ENCODE results near the gene FGB. TPM values are rescaled to one million over a fixed set of nuclear protein-coding genes. Genes with fewer than 3 reads are reported as not detected.

The FGB gene
- total and polyA plus RNA-seq, 2 of the 13 experiments (the other 11 are each of a cell fraction or from before 2014, with no cell fraction given): 226 to 784 TPM

DNA sequence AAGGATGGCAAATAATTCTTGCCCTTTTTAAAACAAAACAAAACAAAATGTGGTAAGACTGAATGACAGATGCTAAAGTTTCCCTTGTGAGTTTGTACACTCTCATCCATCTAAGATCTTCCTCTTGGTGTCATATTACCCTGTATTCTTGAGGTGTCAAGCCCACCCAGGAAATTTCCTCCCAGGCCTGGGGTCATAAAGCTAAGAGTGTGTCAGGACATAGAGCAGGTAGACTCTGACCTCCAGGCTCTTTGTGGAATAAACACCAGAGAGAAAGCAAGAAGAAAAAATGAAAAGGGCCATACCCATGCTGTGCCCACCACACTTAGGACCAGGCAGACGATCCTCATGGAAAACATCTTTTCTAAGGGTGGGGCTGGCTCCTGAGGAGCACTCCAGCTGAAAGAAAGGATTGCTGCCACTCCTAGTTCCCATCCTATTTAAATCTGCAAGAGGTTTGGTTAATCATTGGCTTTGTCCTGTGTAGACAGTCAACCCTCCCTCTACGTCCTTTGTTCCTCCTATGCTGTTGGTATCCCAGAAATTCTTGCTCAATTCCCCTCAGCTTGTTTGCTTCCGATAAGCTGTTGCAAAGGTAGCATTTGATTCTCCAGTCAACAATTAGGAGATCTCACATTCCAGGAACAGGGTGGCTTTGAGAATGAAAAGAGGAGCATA is 27.7 kb downstream of the FGB start, which contains the start of gene FGA (continued):
- TF ChIP-seq, protein P1, sequence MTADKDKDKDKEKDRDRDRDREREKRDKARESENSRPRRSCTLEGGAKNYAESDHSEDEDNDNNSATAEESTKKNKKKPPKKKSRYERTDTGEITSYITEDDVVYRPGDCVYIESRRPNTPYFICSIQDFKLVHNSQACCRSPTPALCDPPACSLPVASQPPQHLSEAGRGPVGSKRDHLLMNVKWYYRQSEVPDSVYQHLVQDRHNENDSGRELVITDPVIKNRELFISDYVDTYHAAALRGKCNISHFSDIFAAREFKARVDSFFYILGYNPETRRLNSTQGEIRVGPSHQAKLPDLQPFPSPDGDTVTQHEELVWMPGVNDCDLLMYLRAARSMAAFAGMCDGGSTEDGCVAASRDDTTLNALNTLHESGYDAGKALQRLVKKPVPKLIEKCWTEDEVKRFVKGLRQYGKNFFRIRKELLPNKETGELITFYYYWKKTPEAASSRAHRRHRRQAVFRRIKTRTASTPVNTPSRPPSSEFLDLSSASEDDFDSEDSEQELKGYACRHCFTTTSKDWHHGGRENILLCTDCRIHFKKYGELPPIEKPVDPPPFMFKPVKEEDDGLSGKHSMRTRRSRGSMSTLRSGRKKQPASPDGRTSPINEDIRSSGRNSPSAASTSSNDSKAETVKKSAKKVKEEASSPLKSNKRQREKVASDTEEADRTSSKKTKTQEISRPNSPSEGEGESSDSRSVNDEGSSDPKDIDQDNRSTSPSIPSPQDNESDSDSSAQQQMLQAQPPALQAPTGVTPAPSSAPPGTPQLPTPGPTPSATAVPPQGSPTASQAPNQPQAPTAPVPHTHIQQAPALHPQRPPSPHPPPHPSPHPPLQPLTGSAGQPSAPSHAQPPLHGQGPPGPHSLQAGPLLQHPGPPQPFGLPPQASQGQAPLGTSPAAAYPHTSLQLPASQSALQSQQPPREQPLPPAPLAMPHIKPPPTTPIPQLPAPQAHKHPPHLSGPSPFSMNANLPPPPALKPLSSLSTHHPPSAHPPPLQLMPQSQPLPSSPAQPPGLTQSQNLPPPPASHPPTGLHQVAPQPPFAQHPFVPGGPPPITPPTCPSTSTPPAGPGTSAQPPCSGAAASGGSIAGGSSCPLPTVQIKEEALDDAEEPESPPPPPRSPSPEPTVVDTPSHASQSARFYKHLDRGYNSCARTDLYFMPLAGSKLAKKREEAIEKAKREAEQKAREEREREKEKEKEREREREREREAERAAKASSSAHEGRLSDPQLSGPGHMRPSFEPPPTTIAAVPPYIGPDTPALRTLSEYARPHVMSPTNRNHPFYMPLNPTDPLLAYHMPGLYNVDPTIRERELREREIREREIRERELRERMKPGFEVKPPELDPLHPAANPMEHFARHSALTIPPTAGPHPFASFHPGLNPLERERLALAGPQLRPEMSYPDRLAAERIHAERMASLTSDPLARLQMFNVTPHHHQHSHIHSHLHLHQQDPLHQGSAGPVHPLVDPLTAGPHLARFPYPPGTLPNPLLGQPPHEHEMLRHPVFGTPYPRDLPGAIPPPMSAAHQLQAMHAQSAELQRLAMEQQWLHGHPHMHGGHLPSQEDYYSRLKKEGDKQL (CRISPR knock-in tag; IDR thresholded peaks at IDR 0.05; ENCODE audit: low read depth): peak; percentile 98
- TF ChIP-seq ATRX (CRISPR knock-in tag; IDR thresholded peaks at IDR 0.05; ENCODE audit: borderline replicate concordance): no peak
- TF ChIP-seq MED13 (CRISPR knock-in tag; IDR thresholded peaks at IDR 0.05): peak; percentile 96
- TF ChIP-seq KAT7 (CRISPR knock-in tag; IDR thresholded peaks at IDR 0.05; ENCODE audit: borderline replicate concordance): peak; percentile 94
- TF ChIP-seq GATAD2A (CRISPR knock-in tag; IDR thresholded peaks at IDR 0.05): peak; percentile 98
- no peak for TF ChIP-seq NBN (conservative IDR thresholded peaks at IDR 0.05)
- no peak for TF ChIP-seq FIP1L1 (IDR thresholded peaks at IDR 0.05; ENCODE audit: borderline replicate concordance, insufficient read depth, low read depth, low read length)
- TF ChIP-seq RFXAP (CRISPR knock-in tag; IDR thresholded peaks at IDR 0.05; ENCODE audit: borderline replicate concordance): no peak
- TF ChIP-seq, protein P2, sequence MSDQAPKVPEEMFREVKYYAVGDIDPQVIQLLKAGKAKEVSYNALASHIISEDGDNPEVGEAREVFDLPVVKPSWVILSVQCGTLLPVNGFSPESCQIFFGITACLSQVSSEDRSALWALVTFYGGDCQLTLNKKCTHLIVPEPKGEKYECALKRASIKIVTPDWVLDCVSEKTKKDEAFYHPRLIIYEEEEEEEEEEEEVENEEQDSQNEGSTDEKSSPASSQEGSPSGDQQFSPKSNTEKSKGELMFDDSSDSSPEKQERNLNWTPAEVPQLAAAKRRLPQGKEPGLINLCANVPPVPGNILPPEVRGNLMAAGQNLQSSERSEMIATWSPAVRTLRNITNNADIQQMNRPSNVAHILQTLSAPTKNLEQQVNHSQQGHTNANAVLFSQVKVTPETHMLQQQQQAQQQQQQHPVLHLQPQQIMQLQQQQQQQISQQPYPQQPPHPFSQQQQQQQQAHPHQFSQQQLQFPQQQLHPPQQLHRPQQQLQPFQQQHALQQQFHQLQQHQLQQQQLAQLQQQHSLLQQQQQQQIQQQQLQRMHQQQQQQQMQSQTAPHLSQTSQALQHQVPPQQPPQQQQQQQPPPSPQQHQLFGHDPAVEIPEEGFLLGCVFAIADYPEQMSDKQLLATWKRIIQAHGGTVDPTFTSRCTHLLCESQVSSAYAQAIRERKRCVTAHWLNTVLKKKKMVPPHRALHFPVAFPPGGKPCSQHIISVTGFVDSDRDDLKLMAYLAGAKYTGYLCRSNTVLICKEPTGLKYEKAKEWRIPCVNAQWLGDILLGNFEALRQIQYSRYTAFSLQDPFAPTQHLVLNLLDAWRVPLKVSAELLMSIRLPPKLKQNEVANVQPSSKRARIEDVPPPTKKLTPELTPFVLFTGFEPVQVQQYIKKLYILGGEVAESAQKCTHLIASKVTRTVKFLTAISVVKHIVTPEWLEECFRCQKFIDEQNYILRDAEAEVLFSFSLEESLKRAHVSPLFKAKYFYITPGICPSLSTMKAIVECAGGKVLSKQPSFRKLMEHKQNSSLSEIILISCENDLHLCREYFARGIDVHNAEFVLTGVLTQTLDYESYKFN (CRISPR knock-in tag; conservative IDR thresholded peaks at IDR 0.05): peak; percentile 95
- TF ChIP-seq, protein P3, sequence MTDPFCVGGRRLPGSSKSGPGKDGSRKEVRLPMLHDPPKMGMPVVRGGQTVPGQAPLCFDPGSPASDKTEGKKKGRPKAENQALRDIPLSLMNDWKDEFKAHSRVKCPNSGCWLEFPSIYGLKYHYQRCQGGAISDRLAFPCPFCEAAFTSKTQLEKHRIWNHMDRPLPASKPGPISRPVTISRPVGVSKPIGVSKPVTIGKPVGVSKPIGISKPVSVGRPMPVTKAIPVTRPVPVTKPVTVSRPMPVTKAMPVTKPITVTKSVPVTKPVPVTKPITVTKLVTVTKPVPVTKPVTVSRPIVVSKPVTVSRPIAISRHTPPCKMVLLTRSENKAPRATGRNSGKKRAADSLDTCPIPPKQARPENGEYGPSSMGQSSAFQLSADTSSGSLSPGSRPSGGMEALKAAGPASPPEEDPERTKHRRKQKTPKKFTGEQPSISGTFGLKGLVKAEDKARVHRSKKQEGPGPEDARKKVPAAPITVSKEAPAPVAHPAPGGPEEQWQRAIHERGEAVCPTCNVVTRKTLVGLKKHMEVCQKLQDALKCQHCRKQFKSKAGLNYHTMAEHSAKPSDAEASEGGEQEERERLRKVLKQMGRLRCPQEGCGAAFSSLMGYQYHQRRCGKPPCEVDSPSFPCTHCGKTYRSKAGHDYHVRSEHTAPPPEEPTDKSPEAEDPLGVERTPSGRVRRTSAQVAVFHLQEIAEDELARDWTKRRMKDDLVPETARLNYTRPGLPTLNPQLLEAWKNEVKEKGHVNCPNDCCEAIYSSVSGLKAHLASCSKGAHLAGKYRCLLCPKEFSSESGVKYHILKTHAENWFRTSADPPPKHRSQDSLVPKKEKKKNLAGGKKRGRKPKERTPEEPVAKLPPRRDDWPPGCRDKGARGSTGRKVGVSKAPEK (CRISPR knock-in tag; IDR thresholded peaks at IDR 0.05; ENCODE audit: borderline replicate concordance): peak; percentile 90
- peak; percentile 84; the same call in 1 of the 2 replicates for TF ChIP-seq ZNF780A (CRISPR knock-in tag; IDR thresholded peaks at IDR 0.05)
- no peak for TF ChIP-seq ARNT2 (CRISPR knock-in tag; IDR thresholded peaks at IDR 0.05; ENCODE audit: low read depth)
- TF ChIP-seq SRSF4 (IDR thresholded peaks at IDR 0.05; ENCODE audit: low read depth, low read length, poor library complexity, severe bottlenecking): no peak
- peak; percentile 53; the same call in 1 of the 2 replicates for TF ChIP-seq HDAC6 (IDR thresholded peaks at IDR 0.05; ENCODE audit: low read depth, low read length)
- TF ChIP-seq, protein P4, sequence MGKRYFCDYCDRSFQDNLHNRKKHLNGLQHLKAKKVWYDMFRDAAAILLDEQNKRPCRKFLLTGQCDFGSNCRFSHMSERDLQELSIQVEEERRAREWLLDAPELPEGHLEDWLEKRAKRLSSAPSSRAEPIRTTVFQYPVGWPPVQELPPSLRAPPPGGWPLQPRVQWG (CRISPR knock-in tag; IDR thresholded peaks at IDR 0.05; ENCODE audit: borderline replicate concordance, low read depth): no peak
- no peak for TF ChIP-seq ZNF343 (CRISPR knock-in tag; IDR thresholded peaks at IDR 0.05)
- TF ChIP-seq KLF11 (CRISPR knock-in tag; IDR thresholded peaks at IDR 0.05): peak; percentile 65; the same call in 1 of the 2 replicates
